HG03060 (cell line): ENCODE data around the gene WDSUB1.
A peak's percentile ranks its signal among the peaks of the same experiment; 100 is the strongest.

Experiments used
- ATAC-seq: cut with Tn5 transposase; IDR thresholded peaks from one replicate; pipeline ENCODE4 v1.9.1; 2021; ENCODE audit warnings: low read depth, moderate number of reproducible peaks; ENCODE audit not compliant: unreplicated experiment

The WDSUB1 gene

DNA sequence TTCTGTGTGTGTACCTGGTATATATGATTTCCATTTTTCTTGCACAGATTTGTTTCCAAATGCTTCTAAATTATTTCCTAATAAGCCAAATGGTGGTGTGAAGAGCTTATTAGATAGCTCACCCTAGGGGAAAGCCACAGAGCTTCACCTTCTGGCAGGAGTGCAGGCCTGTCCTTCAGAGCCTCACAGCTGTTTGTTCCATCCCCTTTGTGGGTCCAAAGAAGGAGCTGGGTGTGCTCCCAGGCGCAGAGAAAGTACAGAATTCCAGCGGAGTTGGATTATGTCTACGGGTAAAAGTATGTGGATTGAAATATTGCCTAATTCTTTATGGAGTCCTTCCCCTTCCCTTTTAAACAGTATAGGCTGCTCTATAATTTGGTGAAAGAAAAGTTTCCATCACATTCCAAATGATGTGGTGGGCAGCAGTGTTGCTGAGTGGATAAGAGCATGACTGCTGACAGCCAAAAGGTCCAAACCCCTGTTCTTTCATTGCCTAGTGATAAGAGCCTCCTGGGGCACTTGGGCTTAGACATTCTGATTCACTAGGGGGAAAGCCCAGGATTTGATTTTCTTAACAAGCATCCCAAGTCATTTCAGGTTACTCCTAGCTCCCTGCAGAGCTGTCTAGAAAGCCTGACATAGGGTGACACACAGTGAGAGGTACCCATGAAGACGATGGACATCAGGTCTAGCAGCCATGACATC, 86.6 kb downstream of the WDSUB1 start:
- no peak for ATAC-seq

GRCh38 chr2:159199236-159199635, 87.3 kb downstream of the WDSUB1 start:
- no peak for ATAC-seq

DNA sequence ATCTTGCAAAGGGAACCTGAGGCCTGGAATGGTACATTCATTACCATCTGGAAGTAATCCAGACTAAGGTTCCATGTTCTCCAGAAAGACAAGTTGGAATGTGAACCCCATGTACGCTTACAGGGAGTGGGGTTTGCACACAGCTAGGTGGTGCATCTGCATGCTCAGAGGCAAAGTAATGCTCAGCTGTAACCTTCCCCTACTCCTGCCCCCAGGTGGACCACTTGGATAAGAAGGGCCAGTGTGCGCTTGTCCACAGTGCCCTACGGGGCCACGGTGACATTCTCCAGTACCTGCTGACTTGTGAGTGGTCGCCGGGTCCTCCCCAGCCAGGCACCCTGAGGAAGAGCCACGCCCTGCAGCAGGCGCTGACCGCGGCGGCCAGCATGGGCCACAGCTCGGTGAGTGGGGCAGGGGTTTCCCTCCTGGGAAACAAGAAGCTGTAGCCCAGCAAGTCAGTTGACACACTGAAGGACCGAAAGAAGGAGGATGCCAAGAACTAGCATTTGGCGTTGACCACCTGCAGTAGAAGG, 90.0 kb downstream of the WDSUB1 start:
- no peak for ATAC-seq

DNA sequence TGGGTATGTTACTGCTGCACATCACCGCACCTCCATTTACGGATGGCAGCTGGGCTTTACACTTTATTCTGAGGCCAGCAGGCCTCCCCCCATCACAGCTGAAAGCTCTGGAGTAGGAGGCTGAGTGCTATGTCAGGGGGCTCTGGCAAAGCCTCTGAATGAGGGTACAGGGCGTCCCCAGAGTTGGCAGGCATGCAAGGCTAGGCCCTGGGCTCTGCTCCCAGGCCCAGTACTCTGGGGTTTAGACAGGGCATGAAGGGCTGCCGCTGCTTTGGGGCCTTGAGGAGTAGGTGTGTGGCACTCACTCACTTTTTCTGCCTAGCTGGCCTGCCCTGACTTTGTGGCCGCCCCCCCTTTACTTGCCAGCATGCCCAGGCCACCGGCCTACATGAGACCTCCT, 90.8 kb downstream of the WDSUB1 start:
- no peak for ATAC-seq

- ATAC-seq = no peak
Measured at GRCh38 chr2:159194241-159194640, 92.3 kb downstream of the WDSUB1 start.

GRCh38 chr2:159193791-159194190, 92.7 kb downstream of the WDSUB1 start:
- ATAC-seq = no peak

GRCh38 chr2:159192371-159192918, 94.1 kb downstream of the WDSUB1 start:
- ATAC-seq = no peak

- no peak for ATAC-seq
Measured at GRCh38 chr2:159188449-159188848, 98.1 kb downstream of the WDSUB1 start.

- ATAC-seq = no peak
Measured at GRCh38 chr2:159187106-159187505, 99.4 kb downstream of the WDSUB1 start.

DNA sequence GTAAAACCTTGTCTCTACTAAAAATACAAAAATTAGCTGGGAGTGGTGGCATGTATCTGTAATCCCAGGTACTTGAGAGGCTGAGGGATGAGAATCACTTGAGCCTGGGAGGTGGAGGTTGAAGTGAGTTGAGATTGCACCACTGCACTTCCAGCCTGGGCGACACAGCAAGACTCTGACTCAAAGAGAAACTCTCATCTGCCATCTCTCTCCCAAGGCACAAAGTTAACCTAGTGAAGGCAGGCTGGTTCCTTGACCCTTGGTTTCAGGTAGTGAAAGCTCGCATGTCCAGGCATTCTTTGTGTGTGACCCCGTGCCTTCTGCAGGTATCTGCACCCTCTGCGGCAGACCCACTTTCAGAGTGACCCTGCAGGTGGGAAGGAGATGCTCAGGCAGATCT, 100.0 kb downstream of the WDSUB1 start:
- ATAC-seq = peak; percentile 38
